H1 (cell line): ENCODE measurements around the gene ARHGAP32. TPM values are rescaled to one million over a fixed set of nuclear protein-coding genes. Genes with fewer than 3 reads are reported as not detected.

ENCODE experiments used
- CTCF ChIA-PET: fragments of 300-600 bp; sonication (Branson Sonifier 250); formaldehyde crosslinking; loops from one replicate; lab custom pipeline; 2021; ENCODE audit not compliant: partially characterized antibody; lab: Charles Lee
- POLR2A ChIA-PET: fragments of 300-600 bp; sonication (Branson Sonifier 250); formaldehyde crosslinking; loops from one replicate; lab custom pipeline; 2021; ENCODE audit warnings: inconsistent platforms; ENCODE audit not compliant: partially characterized antibody; lab: Charles Lee
- DNase-seq, 2 experiments: peaks; one replicate each; pipeline versions ENCODE4 v3.0.0 to v3.0.0-alpha.2; 2010 to 2022; ENCODE audit warnings: low spot score in 2 of 2, low read depth in 1 of 2, mixed read lengths in 1 of 2
- FAIRE-seq: peaks from 2 replicates; lab custom pipeline; 2011; peaks lifted over from hg19 to GRCh38; lab: Jason Lieb, UNC
- H2AFZ ChIP-seq: 2 replicates; pipeline ENCODE4 v1.8.1; 2012; ENCODE audit warnings: low read length, inconsistent platforms
- H2AK5ac ChIP-seq: 2 replicates; pipeline ENCODE4 v1.6.1; 2013; ENCODE audit warnings: low read depth, low read length
- H2BK120ac ChIP-seq: replicated peaks from 2 replicates; pipeline ENCODE3; 2013; ENCODE audit warnings: low read depth, low read length, inconsistent platforms
- H2BK12ac ChIP-seq: 2 replicates; pipeline ENCODE4 v1.6.1; 2013; ENCODE audit warnings: low read depth, low read length
- H2BK15ac ChIP-seq: 2 replicates; pipeline ENCODE4 v1.6.1; 2013; ENCODE audit warnings: low read length
- H2BK20ac ChIP-seq: 2 replicates; pipeline ENCODE4 v1.6.1; 2013; ENCODE audit warnings: low read length
- H2BK5ac ChIP-seq: 2 replicates; pipeline ENCODE4 v1.6.1; 2013; ENCODE audit warnings: low read depth, low read length
- H3K14ac ChIP-seq: 2 replicates; pipeline ENCODE4 v1.6.1; 2013; ENCODE audit warnings: inconsistent platforms; ENCODE audit not compliant: insufficient read length
- H3K18ac ChIP-seq: 2 replicates; pipeline ENCODE4 v1.6.1; 2013; ENCODE audit warnings: low read length; ENCODE audit errors: extremely low read depth
- H3K23ac ChIP-seq: 2 replicates; pipeline ENCODE4 v1.6.1; 2013; ENCODE audit warnings: inconsistent platforms; ENCODE audit not compliant: insufficient read length
- H3K23me2 ChIP-seq: 2 replicates; pipeline ENCODE4 v1.6.1; 2013; ENCODE audit warnings: low read depth, low read length
- H3K27ac ChIP-seq: 2 replicates; pipeline ENCODE4 v1.6.1; 2011; ENCODE audit warnings: low read depth, low read length, inconsistent platforms
- H3K27me3 ChIP-seq, 4 experiments: replicated peaks in 1 of 4; 1 replicate in 1 of 4; 2 replicates in 3 of 4; pipeline versions ENCODE4 v1.6.1 to v1.8.1; 2011 to 2013; ENCODE audit warnings: low read length in 3 of 4, mild to moderate bottlenecking in 3 of 4, inconsistent platforms in 2 of 4, mixed read lengths in 2 of 4, moderate library complexity in 1 of 4; ENCODE audit not compliant: control insufficient read depth in 3 of 4, insufficient read depth in 3 of 4; ENCODE audit errors: extremely low read depth in 1 of 4
- H3K36me3 ChIP-seq, 4 experiments: 2 replicates each; pipeline versions ENCODE4 v1.6.1 to v1.8.1; 2011 to 2013; ENCODE audit warnings: mild to moderate bottlenecking in 4 of 4, low read length in 3 of 4, moderate library complexity in 2 of 4, control low read depth in 1 of 4, inconsistent platforms in 1 of 4; ENCODE audit not compliant: insufficient read depth in 4 of 4, control insufficient read depth in 2 of 4
- H3K4ac ChIP-seq: replicated peaks from 2 replicates; pipeline ENCODE3; 2013; ENCODE audit warnings: low read length, low read depth, mixed read lengths, inconsistent platforms; ENCODE audit not compliant: insufficient read length
- H3K4me1 ChIP-seq, 4 experiments: replicated peaks in 1 of 4; 1 replicate in 1 of 4; 2 replicates in 3 of 4; pipeline versions ENCODE4 v1.6.1 to v1.8.1; 2011 to 2013; ENCODE audit warnings: low read length in 3 of 4, inconsistent platforms in 2 of 4, mixed read lengths in 1 of 4; ENCODE audit not compliant: insufficient read depth in 4 of 4, control insufficient read depth in 3 of 4
- H3K4me2 ChIP-seq, 2 experiments: 2 replicates each; pipeline versions ENCODE4 v1.6.1 to v1.8.1; 2011 to 2013; ENCODE audit warnings: low read depth in 2 of 2, low read length in 2 of 2, control low read depth in 1 of 2, inconsistent platforms in 1 of 2, mild to moderate bottlenecking in 1 of 2; ENCODE audit not compliant: insufficient read depth in 1 of 2
- H3K4me3 ChIP-seq, 4 experiments: fragments of 200-600, 300-600 bp in 1 of 4; sonication (generic), shearing (Covaris generic), sonication (Bioruptor Twin) in 1 of 4; 2 replicates each; pipeline versions ENCODE4 v1.5.1 to v1.8.1; 2011 to 2016; ENCODE audit warnings: low read length in 4 of 4, low read depth in 3 of 4, control low read depth in 2 of 4, inconsistent platforms in 2 of 4, mild to moderate bottlenecking in 2 of 4, mixed read lengths in 1 of 4, moderate library complexity in 1 of 4; ENCODE audit not compliant: insufficient read depth in 2 of 4; ENCODE audit errors: extremely low read depth in 1 of 4
- H3K56ac ChIP-seq: replicated peaks from 2 replicates; pipeline ENCODE3; 2013; ENCODE audit warnings: low read depth, mild to moderate bottlenecking, mixed read lengths, low read length, inconsistent platforms; ENCODE audit not compliant: insufficient read length
- H3K79me1 ChIP-seq: 2 replicates; pipeline ENCODE4 v1.6.1; 2013; ENCODE audit warnings: low read depth, low read length, control low read depth
- H3K79me2 ChIP-seq, 2 experiments: 2 replicates each; pipeline versions ENCODE4 v1.6.1 to v1.8.1; 2012 to 2013; ENCODE audit warnings: low read length in 2 of 2, mild to moderate bottlenecking in 2 of 2, inconsistent platforms in 1 of 2; ENCODE audit not compliant: insufficient read depth in 2 of 2, control insufficient read depth in 1 of 2
- H3K9ac ChIP-seq, 4 experiments: replicated peaks in 1 of 4; 1 replicate in 1 of 4; 2 replicates in 3 of 4; pipeline versions ENCODE4 v1.6.1 to v1.8.1; 2011 to 2013; ENCODE audit warnings: low read depth in 3 of 4, low read length in 3 of 4, control low read depth in 2 of 4, mild to moderate bottlenecking in 2 of 4, moderate library complexity in 2 of 4, inconsistent platforms in 1 of 4; ENCODE audit errors: extremely low read depth in 1 of 4
- H3K9me3 ChIP-seq, 2 experiments: 2 replicates each; pipeline versions ENCODE4 v1.6.1 to v1.8.1; 2012 to 2013; ENCODE audit warnings: mild to moderate bottlenecking in 2 of 2, moderate library complexity in 2 of 2, control low read depth in 1 of 2, inconsistent platforms in 1 of 2, low read depth in 1 of 2, low read length in 1 of 2, mixed read lengths in 1 of 2; ENCODE audit not compliant: insufficient read depth in 2 of 2
- H4K20me1 ChIP-seq, 2 experiments: replicated peaks in 1 of 2; 2 replicates each; pipeline versions ENCODE3 to v1.8.1; 2011 to 2013; ENCODE audit warnings: inconsistent platforms in 2 of 2, low read length in 2 of 2, mild to moderate bottlenecking in 1 of 2; ENCODE audit not compliant: insufficient read depth in 2 of 2, control insufficient read depth in 1 of 2
- H4K5ac ChIP-seq: 2 replicates; pipeline ENCODE4 v1.6.1; 2013; ENCODE audit warnings: low read length, low read depth, mixed read lengths, inconsistent platforms; ENCODE audit not compliant: insufficient read length
- H4K8ac ChIP-seq: 2 replicates; pipeline ENCODE4 v1.8.0; 2013; ENCODE audit warnings: mild to moderate bottlenecking, moderate library complexity, low read length, inconsistent platforms; ENCODE audit not compliant: insufficient read depth; ENCODE audit errors: extremely low read depth
- H4K91ac ChIP-seq: replicated peaks from 2 replicates; pipeline ENCODE3; 2013; ENCODE audit warnings: low read length, mixed read lengths, inconsistent platforms; ENCODE audit not compliant: insufficient read length
- CHD1 ChIP-seq: IDR thresholded peaks from 2 replicates; pipeline ENCODE4 v1.6.1; 2012; ENCODE audit warnings: low read depth, low read length, improper control_type of control experiment
- CHD2 ChIP-seq: IDR thresholded peaks from 2 replicates; pipeline ENCODE4 v1.6.1; 2012; ENCODE audit warnings: low read length, improper control_type of control experiment
- RBBP5 ChIP-seq: IDR thresholded peaks from 2 replicates; pipeline ENCODE4 v1.7.1; 2012; ENCODE audit warnings: low read depth, mild to moderate bottlenecking, inconsistent platforms, low read length, moderate library complexity, borderline replicate concordance
- WGBS, 2 experiments: shearing (Covaris generic) in 1 of 2; methylation state at CpG; one replicate each; pipeline versions ENCODE4 v1.1.6 to v1.1.7; 2013 to 2015; ENCODE audit warnings: low lambda C conversion rate in 2 of 2, mixed read lengths in 2 of 2, inconsistent platforms in 1 of 2, low coverage in 1 of 2, missing lambda C conversion rate in 1 of 2; ENCODE audit not compliant: insufficient replicate concordance in 2 of 2, insufficient coverage in 1 of 2, insufficient read length in 1 of 2; ENCODE audit errors: extremely low coverage in 1 of 2, missing lambda C conversion rate in 1 of 2; 5-methylcytosine and 5-hydroxymethylcytosine counted together
- polyA plus RNA-seq, 7 experiments: library from polyadenylated mRNA; depleted of rRNA in 3 of 7; stranded (reverse) in 5 of 7; unstranded in 2 of 7; fragments of >200 nt in 5 of 7; fragments of 200-250 nt in 2 of 7; gene quantifications; 1 replicate in 5 of 7; 2 replicates in 1 of 7; 4 replicates in 1 of 7; pipeline versions ENCODE4 v1.2.1 to v1.2.3, GENCODE V29; 2011 to 2013; ENCODE audit warnings: missing spikeins in 2 of 7, mixed read lengths in 2 of 7
- total RNA-seq: library from RNA; stranded (reverse); fragmentation: NEBNext Ultra II Directional; extraction: Animal tissue kit (Norgen Biotek cat#: 25700); gene quantifications from 2 replicates; pipeline ENCODE4 v1.2.1, GENCODE V29; 2021
- TF ChIP-seq, protein P1 (sequence below): IDR thresholded peaks from 2 replicates; pipeline ENCODE4 v1.6.1; 2012; ENCODE audit warnings: inconsistent platforms
- TF ChIP-seq, protein P2 (sequence below): IDR thresholded peaks from 2 replicates; pipeline ENCODE4 v1.6.1; 2012; ENCODE audit warnings: inconsistent platforms

ARHGAP32 gene
- total and polyA plus RNA-seq, 2 of the 8 experiments (the other 6 are each of a cell fraction or from before 2014, with no cell fraction given): 13.7 to 30.0 TPM

DNA sequence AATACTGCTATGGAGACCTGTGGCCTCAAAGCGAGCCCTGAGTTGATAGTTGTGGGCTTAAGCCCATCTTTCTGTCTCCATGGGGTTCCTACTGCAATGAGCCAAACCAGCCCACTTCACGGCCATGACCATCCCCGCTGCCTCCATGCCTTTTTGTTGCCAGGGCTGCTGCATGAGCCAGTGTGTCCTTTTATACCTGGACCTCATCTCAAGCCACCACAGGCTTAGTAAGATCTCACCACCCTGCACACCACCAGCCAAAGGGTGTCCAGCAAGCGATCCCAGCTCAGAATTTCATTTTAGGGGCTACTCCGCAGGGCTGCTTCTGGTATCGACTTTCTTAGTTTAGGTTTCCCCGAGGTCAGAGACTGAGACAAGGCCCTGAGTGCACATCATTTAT is 257.8 kb downstream of the ARHGAP32 start:
- H3K4me3 ChIP-seq: no peak overlapping the region
- TF ChIP-seq CHD1: no peak
- TF ChIP-seq, protein P1, sequence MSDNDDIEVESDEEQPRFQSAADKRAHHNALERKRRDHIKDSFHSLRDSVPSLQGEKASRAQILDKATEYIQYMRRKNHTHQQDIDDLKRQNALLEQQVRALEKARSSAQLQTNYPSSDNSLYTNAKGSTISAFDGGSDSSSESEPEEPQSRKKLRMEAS: no peak
- TF ChIP-seq RBBP5: no peak
- TF ChIP-seq, protein P2, sequence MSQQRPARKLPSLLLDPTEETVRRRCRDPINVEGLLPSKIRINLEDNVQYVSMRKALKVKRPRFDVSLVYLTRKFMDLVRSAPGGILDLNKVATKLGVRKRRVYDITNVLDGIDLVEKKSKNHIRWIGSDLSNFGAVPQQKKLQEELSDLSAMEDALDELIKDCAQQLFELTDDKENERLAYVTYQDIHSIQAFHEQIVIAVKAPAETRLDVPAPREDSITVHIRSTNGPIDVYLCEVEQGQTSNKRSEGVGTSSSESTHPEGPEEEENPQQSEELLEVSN: no peak
- no peak for TF ChIP-seq CHD2
- TF ChIP-seq, all 59 proteins: peak for 0
- Histone ChIP-seq H3K27ac (no peak overlapping the region), H4K8ac (no peak overlapping the region), H3K23ac (no peak overlapping the region), H3K56ac (no peak overlapping the region), H3K9ac (no peak overlapping the region), H4K20me1 (no peaks in the 10 kb centered on the region), H2BK20ac (no peak overlapping the region), H3K36me3 (no peaks in the 10 kb centered on the region), H3K9me3 (peaks cover 0 to 2% of the 10 kb centered on the region in 2 experiments; a peak in 1 of 4 replicates), H2AK5ac (no peak overlapping the region), H3K79me2 (no peaks in the 10 kb centered on the region), H4K91ac (no peak overlapping the region), H4K5ac (no peak overlapping the region), H2BK12ac (no peak overlapping the region), H3K4me2 (no peak overlapping the region), H3K79me1 (no peaks in the 10 kb centered on the region), H3K4ac (no peak overlapping the region), H3K27me3 (peaks cover 0 to 28% (median 19%) of the 10 kb centered on the region in 4 experiments; a peak in 6 of 7 replicates), H3K14ac (no peak overlapping the region), H3K18ac (no peak overlapping the region), H2AFZ (no peak overlapping the region), H3K4me1 (peaks cover 0 to 21% (median 14%) of the 10 kb centered on the region in 4 experiments; a peak in 6 of 7 replicates), H2BK120ac (no peak overlapping the region), H3K23me2 (no peaks in the 10 kb centered on the region), H2BK15ac (no peak overlapping the region), H2BK5ac (no peak overlapping the region)
- POLR2A ChIA-PET: no interaction called here
- no peak for FAIRE-seq
- CTCF ChIA-PET: interaction anchor here (1.4 to 14.7 kb wide), 6 partner anchors 9 to 53 kb away, joined by 3 to 243 read pairs (median 58); partner anchors contain the start of gene KCNJ5
- DNase-seq: no peak
- WGBS, 2 experiments: 90% methylated on average over 7 of the region's 7 CpGs; no CpG with 5 or more reads in 1 of the 2 experiments
